Neural cell (in vitro differentiated cells): Measurements from ENCODE around the gene TLR7. TPM values are rescaled to one million over a fixed set of nuclear protein-coding genes. Genes with fewer than 3 reads are reported as not detected.

Experiments
- H2AFZ ChIP-seq: fragments of 200-600, 300-800 bp; sonication (generic), shearing (Covaris generic); 2 replicates; pipeline ENCODE4 v1.6.0; 2014; ENCODE audit warnings: low read depth, mild to moderate bottlenecking, antibody characterized with exemption, low read length, moderate library complexity
- H3F3A ChIP-seq: fragments of 200-600 bp; shearing (Covaris generic); 2 replicates; pipeline ENCODE4 v1.6.1; 2016; ENCODE audit warnings: mild to moderate bottlenecking, moderate library complexity, mixed read lengths, antibody characterized with exemption, low read length; ENCODE audit not compliant: insufficient read depth, poor library complexity, severe bottlenecking
- H3K27ac ChIP-seq: fragments of 200-600, 300-800 bp; sonication (generic), shearing (Covaris generic); 2 replicates; pipeline ENCODE4 v1.5.1; 2014; ENCODE audit warnings: mild to moderate bottlenecking, low read length, moderate library complexity
- H3K27me3 ChIP-seq: fragments of 300-800, 200-600 bp; sonication (generic), shearing (Covaris generic); 2 replicates; pipeline ENCODE4 v1.6.0; 2014; ENCODE audit warnings: mild to moderate bottlenecking, low read depth, low read length, moderate library complexity; ENCODE audit not compliant: insufficient read depth
- H3K36me3 ChIP-seq: fragments of 300-800, 200-600 bp; sonication (generic), shearing (Covaris generic); 2 replicates; pipeline ENCODE4 v1.5.1; 2014; ENCODE audit warnings: mild to moderate bottlenecking, antibody characterized with exemption, low read length, moderate library complexity; ENCODE audit not compliant: insufficient read depth
- H3K4me2 ChIP-seq: fragments of 300-800, 200-600 bp; sonication (generic), shearing (Covaris generic); 2 replicates; pipeline ENCODE4 v1.6.0; 2014; ENCODE audit warnings: mild to moderate bottlenecking, low read length
- H3K4me3 ChIP-seq: fragments of 300-800, 200-600 bp; sonication (generic), shearing (Covaris generic); 2 replicates; pipeline ENCODE4 v1.5.1; 2014; ENCODE audit warnings: mild to moderate bottlenecking, low read length, moderate library complexity
- H3K79me2 ChIP-seq: fragments of 200-600 bp; shearing (Covaris generic); replicated peaks from 2 replicates; pipeline ENCODE4 v1.6.0; 2014; ENCODE audit warnings: mild to moderate bottlenecking, low read length, moderate library complexity; ENCODE audit not compliant: insufficient read depth
- H3K9ac ChIP-seq: fragments of 300-800, 200-600 bp; sonication (generic), shearing (Covaris generic); 2 replicates; pipeline ENCODE4 v1.6.1; 2016; ENCODE audit warnings: mild to moderate bottlenecking, low read length, mixed read lengths
- H3K9me2 ChIP-seq: fragments of 200-600 bp; shearing (Covaris generic); 2 replicates; pipeline ENCODE4 v1.6.1; 2016; ENCODE audit warnings: mild to moderate bottlenecking, low read length, mixed read lengths; ENCODE audit not compliant: insufficient read depth
- H3K9me3 ChIP-seq: fragments of 200-600, 300-800 bp; sonication (generic), shearing (Covaris generic); 2 replicates; pipeline ENCODE4 v1.6.1; 2016; ENCODE audit warnings: mild to moderate bottlenecking, mixed run types, low read length, moderate library complexity, mixed read lengths
- H4K20me1 ChIP-seq: fragments of 200-600 bp; shearing (Covaris generic); 2 replicates; pipeline ENCODE4 v1.6.1; 2016; ENCODE audit warnings: mild to moderate bottlenecking, mixed run types; ENCODE audit not compliant: insufficient read depth
- EP300 ChIP-seq: fragments of 450-650 bp; conservative IDR thresholded peaks from 2 replicates; pipeline ENCODE4 v1.6.1; 2014; ENCODE audit warnings: antibody characterized with exemption, mild to moderate bottlenecking, moderate library complexity; ENCODE audit not compliant: poor library complexity, severe bottlenecking
- EZH2 ChIP-seq: fragments of 200-600, 300-800 bp; shearing (Covaris generic), sonication (generic); IDR thresholded peaks from 2 replicates; pipeline ENCODE4 v1.6.1; 2014; ENCODE audit warnings: antibody characterized with exemption, low read length, borderline replicate concordance, mild to moderate bottlenecking; ENCODE audit not compliant: insufficient read depth, poor library complexity, severe bottlenecking
- MXI1 ChIP-seq: fragments of 450-650 bp; conservative IDR thresholded peaks from 2 replicates; pipeline ENCODE4 v1.6.1; 2014; ENCODE audit warnings: antibody characterized with exemption, mild to moderate bottlenecking; ENCODE audit not compliant: poor library complexity, severe bottlenecking
- POLR2AphosphoS5 ChIP-seq: IDR thresholded peaks from 2 replicates; pipeline ENCODE4 v1.6.1; 2012
- RAD21 ChIP-seq: fragments of 450-650 bp; conservative IDR thresholded peaks from 2 replicates; pipeline ENCODE4 v1.6.1; 2014; ENCODE audit warnings: antibody characterized with exemption, mild to moderate bottlenecking, moderate library complexity
- SMC3 ChIP-seq: fragments of 450-650 bp; conservative IDR thresholded peaks from 2 replicates; pipeline ENCODE4 v1.6.1; 2014; ENCODE audit warnings: antibody characterized with exemption, mild to moderate bottlenecking, moderate library complexity; ENCODE audit not compliant: poor library complexity
- TAF1 ChIP-seq: IDR thresholded peaks from 2 replicates; pipeline ENCODE4 v1.6.1; 2012; ENCODE audit warnings: low read depth
- polyA plus RNA-seq: library from polyadenylated mRNA; depleted of rRNA; stranded (reverse); fragments of >200 nt; gene quantifications from 2 replicates; pipeline ENCODE4 v1.2.3, GENCODE V29; 2014
- TF ChIP-seq, protein P1 (sequence below): fragments of 450-650 bp; IDR thresholded peaks from 2 replicates; pipeline ENCODE4 v1.5.1; 2014; ENCODE audit warnings: antibody characterized with exemption, mild to moderate bottlenecking, moderate library complexity; ENCODE audit not compliant: poor library complexity, severe bottlenecking
- TF ChIP-seq, protein P2 (sequence below): IDR thresholded peaks from 2 replicates; pipeline ENCODE4 v1.6.1; 2012; ENCODE audit warnings: borderline replicate concordance

The TLR7 gene
- polyA plus RNA-seq, 1 donor from 2014 or later = not detected

DNA sequence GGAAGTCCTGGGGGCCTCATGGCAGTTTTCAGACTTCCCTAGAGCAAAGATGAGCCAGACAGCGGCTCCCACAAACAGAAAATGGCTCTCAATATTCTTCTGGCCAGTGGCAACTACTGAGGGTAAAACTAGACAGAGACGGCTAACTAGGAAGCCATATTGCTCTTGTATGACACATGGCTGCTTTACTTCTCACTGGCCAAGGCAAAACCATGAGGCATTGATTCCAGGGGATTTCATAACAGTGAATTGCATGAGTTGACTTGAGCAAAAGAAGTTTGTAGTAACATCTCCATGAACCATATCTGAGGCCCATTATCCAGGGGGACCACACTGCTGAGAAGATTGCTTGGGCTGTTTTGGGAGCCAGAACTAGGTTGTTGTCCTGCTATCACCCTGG, 25.8 kb downstream of the TLR7 start:
- no peaks in the 10 kb centered on the region for H3K27me3 ChIP-seq
- no peak overlapping the region for H3K4me2 ChIP-seq
- TF ChIP-seq SMC3 (no peak), MXI1 (no peak), POLR2AphosphoS5 (no peak), EP300 (no peak), TAF1 (no peak)
- TF ChIP-seq, protein P1, sequence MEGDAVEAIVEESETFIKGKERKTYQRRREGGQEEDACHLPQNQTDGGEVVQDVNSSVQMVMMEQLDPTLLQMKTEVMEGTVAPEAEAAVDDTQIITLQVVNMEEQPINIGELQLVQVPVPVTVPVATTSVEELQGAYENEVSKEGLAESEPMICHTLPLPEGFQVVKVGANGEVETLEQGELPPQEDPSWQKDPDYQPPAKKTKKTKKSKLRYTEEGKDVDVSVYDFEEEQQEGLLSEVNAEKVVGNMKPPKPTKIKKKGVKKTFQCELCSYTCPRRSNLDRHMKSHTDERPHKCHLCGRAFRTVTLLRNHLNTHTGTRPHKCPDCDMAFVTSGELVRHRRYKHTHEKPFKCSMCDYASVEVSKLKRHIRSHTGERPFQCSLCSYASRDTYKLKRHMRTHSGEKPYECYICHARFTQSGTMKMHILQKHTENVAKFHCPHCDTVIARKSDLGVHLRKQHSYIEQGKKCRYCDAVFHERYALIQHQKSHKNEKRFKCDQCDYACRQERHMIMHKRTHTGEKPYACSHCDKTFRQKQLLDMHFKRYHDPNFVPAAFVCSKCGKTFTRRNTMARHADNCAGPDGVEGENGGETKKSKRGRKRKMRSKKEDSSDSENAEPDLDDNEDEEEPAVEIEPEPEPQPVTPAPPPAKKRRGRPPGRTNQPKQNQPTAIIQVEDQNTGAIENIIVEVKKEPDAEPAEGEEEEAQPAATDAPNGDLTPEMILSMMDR = no peak
- no peaks in the 10 kb centered on the region for H3K36me3 ChIP-seq
- no peaks in the 10 kb centered on the region for H3K9me2 ChIP-seq
- no peaks in the 10 kb centered on the region for H3K79me2 ChIP-seq
- H3K9me3 ChIP-seq = no peaks in the 10 kb centered on the region
- H3K27ac ChIP-seq = no peak overlapping the region
- no peaks in the 10 kb centered on the region for H4K20me1 ChIP-seq
- no peaks in the 10 kb centered on the region for H3F3A ChIP-seq
- no peak overlapping the region for H3K4me3 ChIP-seq
- no peak overlapping the region for H3K9ac ChIP-seq
- no peak overlapping the region for H2AFZ ChIP-seq

DNA sequence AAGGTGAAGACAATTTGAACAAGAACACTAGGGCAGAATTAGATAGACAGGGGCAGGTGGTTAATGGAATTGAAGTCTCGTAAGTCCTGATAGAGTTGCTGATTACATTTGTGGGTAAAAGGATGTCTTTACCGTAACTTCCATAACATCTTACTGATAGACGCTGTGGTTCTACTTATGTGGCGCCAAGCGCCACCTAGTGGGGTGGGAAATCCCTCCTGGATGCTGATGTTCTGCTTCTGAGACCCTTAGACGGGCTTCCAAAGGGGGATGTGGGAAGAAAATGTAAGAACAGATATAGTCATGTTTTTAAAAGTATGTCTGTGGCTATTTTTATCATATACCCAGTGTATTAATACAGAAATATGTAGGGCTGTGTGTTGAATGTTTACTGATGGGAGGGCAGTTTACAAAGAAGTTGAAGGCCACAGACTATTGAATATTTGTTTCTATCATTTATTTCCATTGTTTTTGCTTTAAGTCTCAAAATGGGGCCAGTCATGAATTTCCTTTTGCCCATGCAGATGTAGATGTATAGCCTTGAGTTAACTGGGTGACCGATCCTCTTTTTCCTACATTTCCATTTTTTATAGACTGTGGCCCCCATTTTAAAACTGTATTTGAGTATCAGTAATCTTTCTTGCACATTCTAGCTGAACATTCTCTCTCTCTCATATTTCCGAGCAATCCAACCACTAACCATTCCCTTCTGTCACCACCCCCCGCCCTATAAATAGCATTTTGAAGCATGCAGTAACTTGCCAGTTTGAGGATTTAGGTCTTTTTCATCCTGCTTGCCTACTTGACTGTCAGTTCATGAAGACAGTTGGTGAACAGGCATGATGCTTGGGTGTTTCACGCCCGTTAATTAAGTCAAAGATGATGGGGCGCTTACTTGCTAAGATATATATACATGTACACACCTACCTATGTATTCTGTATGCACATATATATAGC, 27.5 kb downstream of the TLR7 start:
- H3K9ac ChIP-seq = no peak overlapping the region
- no peaks in the 10 kb centered on the region for H3K36me3 ChIP-seq
- no peaks in the 10 kb centered on the region for H3K9me3 ChIP-seq
- no peaks in the 10 kb centered on the region for H3K9me2 ChIP-seq
- no peak for TF ChIP-seq MXI1
- TF ChIP-seq, protein P1 = peak; percentile 24
- no peak overlapping the region for H3K4me3 ChIP-seq
- no peaks in the 10 kb centered on the region for H3K27me3 ChIP-seq
- H3K27ac ChIP-seq = no peak overlapping the region
- H2AFZ ChIP-seq = no peak overlapping the region
- H4K20me1 ChIP-seq = no peaks in the 10 kb centered on the region
- no peaks in the 10 kb centered on the region for H3K79me2 ChIP-seq
- H3F3A ChIP-seq = no peaks in the 10 kb centered on the region
- H3K4me2 ChIP-seq = no peak overlapping the region

DNA sequence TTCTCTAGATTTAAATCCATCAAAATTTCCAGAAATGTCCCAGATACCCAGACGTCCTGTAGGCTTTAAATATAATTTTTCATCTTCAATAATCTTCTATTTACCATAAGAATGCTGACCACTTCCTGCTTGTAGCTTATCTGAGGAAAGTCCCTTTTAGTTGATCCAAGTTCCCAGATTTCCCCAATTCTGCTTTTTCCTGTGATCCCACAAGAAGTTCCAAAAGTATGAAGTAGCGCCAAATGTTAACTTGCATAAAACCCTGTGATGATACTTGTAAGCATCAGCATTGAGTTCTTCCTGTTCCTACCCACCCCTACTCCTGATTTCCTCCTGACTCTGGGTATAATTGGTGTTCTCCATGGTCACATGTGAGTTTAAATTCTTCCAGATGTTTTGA, 29.0 kb downstream of the TLR7 start:
- H3K9me2 ChIP-seq = no peaks in the 10 kb centered on the region
- H3K27me3 ChIP-seq = no peaks in the 10 kb centered on the region
- H2AFZ ChIP-seq = no peak overlapping the region
- no peak overlapping the region for H3K4me3 ChIP-seq
- no peak overlapping the region for H3K27ac ChIP-seq
- H3K9me3 ChIP-seq = no peaks in the 10 kb centered on the region
- no peak overlapping the region for H3K4me2 ChIP-seq
- H3K9ac ChIP-seq = no peak overlapping the region
- no peak for TF ChIP-seq RAD21
- TF ChIP-seq SMC3 = no peak
- no peak for TF ChIP-seq EP300
- TF ChIP-seq, protein P2, sequence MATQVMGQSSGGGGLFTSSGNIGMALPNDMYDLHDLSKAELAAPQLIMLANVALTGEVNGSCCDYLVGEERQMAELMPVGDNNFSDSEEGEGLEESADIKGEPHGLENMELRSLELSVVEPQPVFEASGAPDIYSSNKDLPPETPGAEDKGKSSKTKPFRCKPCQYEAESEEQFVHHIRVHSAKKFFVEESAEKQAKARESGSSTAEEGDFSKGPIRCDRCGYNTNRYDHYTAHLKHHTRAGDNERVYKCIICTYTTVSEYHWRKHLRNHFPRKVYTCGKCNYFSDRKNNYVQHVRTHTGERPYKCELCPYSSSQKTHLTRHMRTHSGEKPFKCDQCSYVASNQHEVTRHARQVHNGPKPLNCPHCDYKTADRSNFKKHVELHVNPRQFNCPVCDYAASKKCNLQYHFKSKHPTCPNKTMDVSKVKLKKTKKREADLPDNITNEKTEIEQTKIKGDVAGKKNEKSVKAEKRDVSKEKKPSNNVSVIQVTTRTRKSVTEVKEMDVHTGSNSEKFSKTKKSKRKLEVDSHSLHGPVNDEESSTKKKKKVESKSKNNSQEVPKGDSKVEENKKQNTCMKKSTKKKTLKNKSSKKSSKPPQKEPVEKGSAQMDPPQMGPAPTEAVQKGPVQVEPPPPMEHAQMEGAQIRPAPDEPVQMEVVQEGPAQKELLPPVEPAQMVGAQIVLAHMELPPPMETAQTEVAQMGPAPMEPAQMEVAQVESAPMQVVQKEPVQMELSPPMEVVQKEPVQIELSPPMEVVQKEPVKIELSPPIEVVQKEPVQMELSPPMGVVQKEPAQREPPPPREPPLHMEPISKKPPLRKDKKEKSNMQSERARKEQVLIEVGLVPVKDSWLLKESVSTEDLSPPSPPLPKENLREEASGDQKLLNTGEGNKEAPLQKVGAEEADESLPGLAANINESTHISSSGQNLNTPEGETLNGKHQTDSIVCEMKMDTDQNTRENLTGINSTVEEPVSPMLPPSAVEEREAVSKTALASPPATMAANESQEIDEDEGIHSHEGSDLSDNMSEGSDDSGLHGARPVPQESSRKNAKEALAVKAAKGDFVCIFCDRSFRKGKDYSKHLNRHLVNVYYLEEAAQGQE = no peak
- TF ChIP-seq, protein P1 = no peak
- TF ChIP-seq POLR2AphosphoS5 = no peak
- TF ChIP-seq TAF1 = no peak
- no peak for TF ChIP-seq EZH2
- no peak for TF ChIP-seq MXI1
- H4K20me1 ChIP-seq = no peaks in the 10 kb centered on the region
- no peaks in the 10 kb centered on the region for H3K79me2 ChIP-seq
- H3K36me3 ChIP-seq = no peaks in the 10 kb centered on the region
- no peaks in the 10 kb centered on the region for H3F3A ChIP-seq
